Pancreas (tissue), 10 donors: Measurements from ENCODE around the gene DSG2. TPM values are rescaled to one million over a fixed set of nuclear protein-coding genes. Genes with fewer than 3 reads are reported as not detected.

ENCODE experiments used
- ATAC-seq, 4 donors: fragments of 200-7000 bp; cut with Tn5 transposase; one replicate each; pipeline versions ENCODE4 v1.8.0 to v1.9.1; 2020; ENCODE audit warnings: mild to moderate bottlenecking in 4 of 4, moderate library complexity in 4 of 4
- DNase-seq, 6 donors: peaks; one replicate each; pipeline ENCODE4 v3.0.0-alpha.2; 2020
- FAIRE-seq: peaks from 2 replicates; lab custom pipeline; 2012; peaks lifted over from hg19 to GRCh38; lab: Jason Lieb, UNC
- H3K27ac ChIP-seq, 4 donors: fragments of 200-600 bp; sonication (generic); 1 replicate in 3 of 4; 2 replicates in 1 of 4; pipeline versions ENCODE4 v1.5.0 to v1.8.0; 2020
- H3K27me3 ChIP-seq, 4 donors: fragments of 200-600 bp; one replicate each; pipeline ENCODE4 v1.8.0; 2021
- H3K36me3 ChIP-seq, 3 donors: fragments of 200-600 bp; sonication (generic) in 1 of 3; one replicate each; pipeline versions ENCODE4 v1.5.0 to v1.8.0; 2020 to 2021
- H3K4me1 ChIP-seq, 3 donors: fragments of 200-600 bp; one replicate each; pipeline ENCODE4 v1.8.0; 2021
- H3K4me3 ChIP-seq, 4 donors: fragments of 200-600 bp; sonication (generic) in 2 of 4; one replicate each; pipeline versions ENCODE4 v1.5.0 to v1.8.0; 2020 to 2021
- H3K9me3 ChIP-seq, 4 donors: fragments of 200-600 bp; one replicate each; pipeline ENCODE4 v1.8.0; 2021
- CTCF ChIP-seq, 4 donors: fragments of 200-600 bp; sonication (generic) in 3 of 4; IDR thresholded peaks; one replicate each; pipeline versions ENCODE4 v1.5.0 to v1.8.0; 2021; ENCODE audit warnings: antibody characterized with exemption in 4 of 4
- WGBS, 2 donors: extraction: QIAGEN DNeasy Blood & Tissue Kit; methylation state at CpG; one replicate each; pipeline ENCODE4 v1.1.7; 2013; 5-methylcytosine and 5-hydroxymethylcytosine counted together
- intact Hi-C, 3 donors: fragments of 100-400 bp; cut with DNase I; formaldehyde crosslinking; loops; one replicate each; pipeline versions ENCODE4 v1.11.1 to v1.14.2; 2022
- polyA plus RNA-seq, 2 donors: library from polyadenylated mRNA; stranded (reverse); fragments of 200-250 nt; gene quantifications; one replicate each; pipeline ENCODE4 v1.2.3, GENCODE V29; 2013
- total RNA-seq, 6 donors: library from RNA; stranded (reverse); fragmentation: NEBNext Ultra II Directional in 4 of 6; extraction: Animal tissue kit (Norgen Biotek cat#: 25700) in 4 of 6; gene quantifications; one replicate each; pipeline versions ENCODE4 v1.2.1 to v1.2.4, GENCODE V29; 2021 to 2023
- donor health status: healthy with polysubstance abuse.
- donor health status: DM: no; HTN: no; CAD: no; lungs with moderate emphysema.
- donor health status: DM: no; HTN: no; CAD: no.
- donor health status: control.
- donor health status: control.
- donor health status: Bipolar disorder and iron deficiency.
- donor health status: DM: yes; HTN: yes; CAD: no.
- donor health status: DM: no; HTN: no; CAD: no.
- donor health status: DM: no; HTN: no; CAD: no.
- donor health status: DM: yes; HTN: yes; CAD: no.

The DSG2 gene
- total and polyA plus RNA-seq, 8 donors, result 7.6 to 62.1 (median 24.9) TPM

- intact Hi-C loops, result no loop called here
- no peak for FAIRE-seq
- no peak for ATAC-seq
Measured at GRCh38 chr18:31573051-31573450, 75.1 kb downstream of the DSG2 start.

DNA sequence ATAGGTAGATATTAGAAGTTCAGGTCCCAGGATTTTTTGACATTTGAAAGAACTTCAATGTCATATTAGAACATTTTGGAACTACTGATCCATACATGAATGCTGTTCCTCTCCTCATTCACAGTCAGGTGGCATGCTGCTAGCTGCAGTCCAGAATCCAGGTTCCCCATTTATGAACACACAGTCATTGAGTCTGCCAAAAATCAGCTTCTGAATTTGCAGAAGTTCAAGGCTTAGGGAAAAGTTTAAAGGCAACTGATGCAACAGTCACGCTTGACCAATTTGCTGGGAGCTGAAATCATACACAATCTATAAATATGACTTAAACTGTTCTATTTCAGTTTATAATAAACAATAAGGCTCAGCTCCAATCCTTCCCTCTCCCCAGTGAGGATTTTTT is 76.4 kb downstream of the DSG2 start:
- intact Hi-C loops, result no loop called here
- TF ChIP-seq CTCF (IDR thresholded peaks at IDR 0.05), result no peak
- DNase-seq (no peak), ATAC-seq (no peak), FAIRE-seq (no peak)
- no peaks in the 10 kb centered on the region for H3K27me3 ChIP-seq
- no peaks in the 10 kb centered on the region for H3K36me3 ChIP-seq
- no peak overlapping the region for H3K27ac ChIP-seq
- H3K4me3 ChIP-seq, result no peak overlapping the region
- H3K9me3 ChIP-seq, result no peaks in the 10 kb centered on the region
- 89 to 94% methylated on average over 1 of the region's 1 CpG for WGBS, 2 donors
- H3K4me1 ChIP-seq, result no peaks in the 10 kb centered on the region

More at GRCh38 chr18:31573051-31573450, 75.1 kb downstream of the DSG2 start:
- no peaks in the 10 kb centered on the region for H3K36me3 ChIP-seq
- no peaks in the 10 kb centered on the region for H3K4me1 ChIP-seq
- no peak for TF ChIP-seq CTCF (IDR thresholded peaks at IDR 0.05)
- no peak for DNase-seq
- WGBS, 2 donors, result 75 to 79% methylated on average over 3 of the region's 3 CpGs
- H3K27ac ChIP-seq, result no peak overlapping the region
- H3K27me3 ChIP-seq, result no peaks in the 10 kb centered on the region
- no peak overlapping the region for H3K4me3 ChIP-seq
- no peaks in the 10 kb centered on the region for H3K9me3 ChIP-seq

GRCh38 chr18:31575515-31576257 is 77.7 kb downstream of the DSG2 start:
- TF ChIP-seq CTCF (IDR thresholded peaks at IDR 0.05), result no peak
- intact Hi-C loops, result no loop called here
- Histone ChIP-seq H3K27ac (no peak overlapping the region), H3K4me1 (no peaks in the 10 kb centered on the region), H3K4me3 (no peak overlapping the region), H3K9me3 (no peaks in the 10 kb centered on the region), H3K27me3 (no peaks in the 10 kb centered on the region), H3K36me3 (no peaks in the 10 kb centered on the region)
- DNase-seq (no peak), ATAC-seq (no peak), FAIRE-seq (no peak)
- WGBS, 2 donors, result 37 to 43% methylated on average over 3 of the region's 3 CpGs

DNA sequence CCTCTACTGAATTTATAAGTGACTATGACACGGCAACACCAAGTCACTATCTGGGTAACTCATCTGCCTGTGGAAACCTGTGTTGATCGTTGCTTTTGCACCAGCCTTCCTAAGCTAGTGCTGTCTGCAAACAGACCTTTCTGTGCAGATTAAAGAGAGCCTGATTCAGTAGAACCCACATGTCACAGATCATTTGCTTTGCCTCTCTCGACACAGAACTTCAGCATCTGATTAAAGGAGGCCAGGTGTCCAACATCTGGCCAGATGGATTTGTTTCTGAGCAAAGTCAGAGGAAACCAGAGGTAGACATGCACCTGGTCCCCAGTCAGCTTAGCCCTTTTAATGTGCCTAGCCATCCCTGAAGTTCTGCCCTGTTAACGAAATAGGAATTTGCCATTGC is 78.7 kb downstream of the DSG2 start:
- Histone ChIP-seq H3K4me1 (no peaks in the 10 kb centered on the region), H3K36me3 (no peaks in the 10 kb centered on the region), H3K27me3 (no peaks in the 10 kb centered on the region), H3K9me3 (no peaks in the 10 kb centered on the region), H3K4me3 (no peak overlapping the region), H3K27ac (no peak overlapping the region)
- WGBS, 2 donors, result 56 to 69% methylated on average over 4 of the region's 4 CpGs
- FAIRE-seq (no peak), DNase-seq (no peak), ATAC-seq (no peak)
- intact Hi-C loops, result no loop called here
- no peak for TF ChIP-seq CTCF (IDR thresholded peaks at IDR 0.05)

GRCh38 chr18:31577195-31577594 is 79.2 kb downstream of the DSG2 start:
- no peak for TF ChIP-seq CTCF (IDR thresholded peaks at IDR 0.05)
- DNase-seq (no peak), ATAC-seq (no peak), FAIRE-seq (no peak)
- Histone ChIP-seq H3K9me3 (no peaks in the 10 kb centered on the region), H3K4me1 (no peaks in the 10 kb centered on the region), H3K36me3 (no peaks in the 10 kb centered on the region), H3K4me3 (no peak overlapping the region), H3K27me3 (no peaks in the 10 kb centered on the region), H3K27ac (no peak overlapping the region)
- WGBS, 2 donors, result 88 to 89% methylated on average over 1 of the region's 1 CpG
- intact Hi-C loops, result no loop called here
